Measurements from ENCODE around the gene DNMT3L.

Gene DNMT3L

GRCh38 chr21:44304011-44304616 lies 42.4 kb upstream of the DNMT3L start:
- TF ChIP-seq EGR1 (IDR thresholded peaks at IDR 0.05) (no peak), TCF12 (IDR thresholded peaks at IDR 0.05; ENCODE audit: low read depth) (no peak), EP300 (IDR thresholded peaks at IDR 0.05; ENCODE audit: borderline replicate concordance) (no peak), ZBTB7A (IDR thresholded peaks at IDR 0.05; ENCODE audit: low read depth) (no peak), YY1 (IDR thresholded peaks at IDR 0.05; ENCODE audit: low read depth) (no peak), RAD21 (IDR thresholded peaks at IDR 0.05; ENCODE audit: low read depth) (no peak), CREB1 (IDR thresholded peaks at IDR 0.05; ENCODE audit: low read depth) (no peak), TEAD4 (IDR thresholded peaks at IDR 0.05) (no peak), CEBPB (IDR thresholded peaks at IDR 0.05) (no peak), NFIC (IDR thresholded peaks at IDR 0.05) (no peak), TAF1 (IDR thresholded peaks at IDR 0.05; ENCODE audit: low read depth) (no peak), FOXM1 (IDR thresholded peaks at IDR 0.05; ENCODE audit: borderline replicate concordance, low read depth) (no peak)
- TF ChIP-seq, protein P1, sequence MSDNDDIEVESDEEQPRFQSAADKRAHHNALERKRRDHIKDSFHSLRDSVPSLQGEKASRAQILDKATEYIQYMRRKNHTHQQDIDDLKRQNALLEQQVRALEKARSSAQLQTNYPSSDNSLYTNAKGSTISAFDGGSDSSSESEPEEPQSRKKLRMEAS (IDR thresholded peaks at IDR 0.05): no peak
- TF ChIP-seq, protein P2, sequence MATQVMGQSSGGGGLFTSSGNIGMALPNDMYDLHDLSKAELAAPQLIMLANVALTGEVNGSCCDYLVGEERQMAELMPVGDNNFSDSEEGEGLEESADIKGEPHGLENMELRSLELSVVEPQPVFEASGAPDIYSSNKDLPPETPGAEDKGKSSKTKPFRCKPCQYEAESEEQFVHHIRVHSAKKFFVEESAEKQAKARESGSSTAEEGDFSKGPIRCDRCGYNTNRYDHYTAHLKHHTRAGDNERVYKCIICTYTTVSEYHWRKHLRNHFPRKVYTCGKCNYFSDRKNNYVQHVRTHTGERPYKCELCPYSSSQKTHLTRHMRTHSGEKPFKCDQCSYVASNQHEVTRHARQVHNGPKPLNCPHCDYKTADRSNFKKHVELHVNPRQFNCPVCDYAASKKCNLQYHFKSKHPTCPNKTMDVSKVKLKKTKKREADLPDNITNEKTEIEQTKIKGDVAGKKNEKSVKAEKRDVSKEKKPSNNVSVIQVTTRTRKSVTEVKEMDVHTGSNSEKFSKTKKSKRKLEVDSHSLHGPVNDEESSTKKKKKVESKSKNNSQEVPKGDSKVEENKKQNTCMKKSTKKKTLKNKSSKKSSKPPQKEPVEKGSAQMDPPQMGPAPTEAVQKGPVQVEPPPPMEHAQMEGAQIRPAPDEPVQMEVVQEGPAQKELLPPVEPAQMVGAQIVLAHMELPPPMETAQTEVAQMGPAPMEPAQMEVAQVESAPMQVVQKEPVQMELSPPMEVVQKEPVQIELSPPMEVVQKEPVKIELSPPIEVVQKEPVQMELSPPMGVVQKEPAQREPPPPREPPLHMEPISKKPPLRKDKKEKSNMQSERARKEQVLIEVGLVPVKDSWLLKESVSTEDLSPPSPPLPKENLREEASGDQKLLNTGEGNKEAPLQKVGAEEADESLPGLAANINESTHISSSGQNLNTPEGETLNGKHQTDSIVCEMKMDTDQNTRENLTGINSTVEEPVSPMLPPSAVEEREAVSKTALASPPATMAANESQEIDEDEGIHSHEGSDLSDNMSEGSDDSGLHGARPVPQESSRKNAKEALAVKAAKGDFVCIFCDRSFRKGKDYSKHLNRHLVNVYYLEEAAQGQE (IDR thresholded peaks at IDR 0.05; ENCODE audit: low read depth): no peak
- TF ChIP-seq, protein P3, sequence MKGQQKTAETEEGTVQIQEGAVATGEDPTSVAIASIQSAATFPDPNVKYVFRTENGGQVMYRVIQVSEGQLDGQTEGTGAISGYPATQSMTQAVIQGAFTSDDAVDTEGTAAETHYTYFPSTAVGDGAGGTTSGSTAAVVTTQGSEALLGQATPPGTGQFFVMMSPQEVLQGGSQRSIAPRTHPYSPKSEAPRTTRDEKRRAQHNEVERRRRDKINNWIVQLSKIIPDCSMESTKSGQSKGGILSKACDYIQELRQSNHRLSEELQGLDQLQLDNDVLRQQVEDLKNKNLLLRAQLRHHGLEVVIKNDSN (IDR thresholded peaks at IDR 0.05): no peak

GRCh38 chr21:44303490-44303981 lies 41.8 kb upstream of the DNMT3L start:
- TF ChIP-seq YY1 (IDR thresholded peaks at IDR 0.05; ENCODE audit: low read depth) (no peak), CEBPB (IDR thresholded peaks at IDR 0.05) (no peak), RAD21 (IDR thresholded peaks at IDR 0.05; ENCODE audit: low read depth) (no peak), TEAD4 (IDR thresholded peaks at IDR 0.05) (no peak), CREB1 (IDR thresholded peaks at IDR 0.05; ENCODE audit: low read depth) (no peak), NFIC (IDR thresholded peaks at IDR 0.05) (no peak), ZBTB7A (IDR thresholded peaks at IDR 0.05; ENCODE audit: low read depth) (no peak), TCF12 (IDR thresholded peaks at IDR 0.05; ENCODE audit: low read depth) (no peak), FOXM1 (IDR thresholded peaks at IDR 0.05; ENCODE audit: borderline replicate concordance, low read depth) (no peak), EP300 (IDR thresholded peaks at IDR 0.05; ENCODE audit: borderline replicate concordance) (no peak)
- TF ChIP-seq, protein P2 (IDR thresholded peaks at IDR 0.05; ENCODE audit: low read depth): no peak
- TF ChIP-seq, protein P1 (IDR thresholded peaks at IDR 0.05): no peak

DNA sequence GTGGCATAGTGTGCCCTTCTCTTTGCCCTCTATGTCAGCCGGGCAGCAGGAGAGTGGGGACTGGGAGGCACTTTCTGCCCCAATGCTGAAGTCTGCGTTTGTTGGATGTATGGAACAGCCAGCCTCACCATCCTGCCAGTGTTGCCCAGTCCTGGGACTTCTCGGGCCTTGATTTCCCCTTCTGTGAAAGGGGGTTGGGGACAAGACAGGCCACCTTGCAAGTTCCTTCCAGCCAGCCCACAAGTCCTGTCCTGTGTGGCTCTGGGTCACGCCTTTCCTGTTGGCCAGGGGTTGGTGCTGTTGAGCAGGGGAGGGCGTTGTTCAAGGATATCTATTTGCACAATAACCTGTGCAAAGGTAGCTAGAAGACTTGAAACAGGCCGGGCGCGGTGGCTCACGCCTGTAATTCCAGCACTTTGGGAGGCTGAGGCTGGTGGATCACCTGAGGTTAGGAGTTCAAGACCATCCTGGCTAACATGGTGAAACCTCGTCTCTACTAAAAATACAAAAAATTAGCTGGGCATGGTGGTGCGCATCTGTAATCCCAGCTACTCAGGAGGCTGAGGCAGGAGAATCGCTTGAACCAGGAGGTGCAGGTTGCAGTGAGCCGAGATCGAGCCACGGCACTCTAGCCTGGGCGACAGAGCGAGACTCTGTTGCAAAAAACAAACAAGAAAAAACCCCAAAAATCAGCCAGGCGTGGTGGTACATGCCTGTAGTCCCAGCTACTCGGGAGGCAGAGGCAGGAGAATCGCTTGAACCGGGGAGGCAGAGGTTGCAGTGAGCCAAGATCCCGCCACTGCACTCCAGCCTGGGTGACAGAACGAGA lies 41.1 kb upstream of the DNMT3L start:
- peak; percentile 36 for TF ChIP-seq RAD21 (IDR thresholded peaks at IDR 0.05; ENCODE audit: low read depth)

GRCh38 chr21:44301961-44302406 lies 40.3 kb upstream of the DNMT3L start:
- TF ChIP-seq, protein P1 (IDR thresholded peaks at IDR 0.05): no peak
- TF ChIP-seq EP300 (IDR thresholded peaks at IDR 0.05; ENCODE audit: borderline replicate concordance) (no peak), ZBTB7A (IDR thresholded peaks at IDR 0.05; ENCODE audit: low read depth) (no peak), CREB1 (IDR thresholded peaks at IDR 0.05; ENCODE audit: low read depth) (no peak), CEBPB (IDR thresholded peaks at IDR 0.05) (no peak)

DNA sequence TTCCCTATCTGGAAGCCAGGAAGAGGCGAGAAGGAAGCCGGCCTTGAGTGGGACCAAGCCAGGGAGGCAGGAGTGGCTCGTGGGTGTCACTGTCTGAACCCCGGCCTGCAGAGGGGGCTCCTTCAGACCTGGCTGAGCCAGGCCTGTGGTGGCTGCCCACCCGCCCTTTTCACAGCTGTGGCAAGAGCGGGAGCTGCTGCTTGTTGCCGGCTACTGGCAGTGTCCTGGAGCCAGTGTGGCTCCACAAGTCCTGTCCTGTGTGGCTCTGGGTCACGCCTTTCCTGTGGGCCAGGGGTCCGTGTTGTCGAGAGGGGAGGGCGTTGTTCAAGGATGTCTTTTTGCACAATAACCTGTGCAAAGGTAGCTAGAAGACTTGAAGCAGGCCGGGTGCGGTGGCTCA lies 39.4 kb upstream of the DNMT3L start:
- TF ChIP-seq EP300 (IDR thresholded peaks at IDR 0.05; ENCODE audit: borderline replicate concordance) (no peak), CREB1 (IDR thresholded peaks at IDR 0.05; ENCODE audit: low read depth) (no peak)

DNA sequence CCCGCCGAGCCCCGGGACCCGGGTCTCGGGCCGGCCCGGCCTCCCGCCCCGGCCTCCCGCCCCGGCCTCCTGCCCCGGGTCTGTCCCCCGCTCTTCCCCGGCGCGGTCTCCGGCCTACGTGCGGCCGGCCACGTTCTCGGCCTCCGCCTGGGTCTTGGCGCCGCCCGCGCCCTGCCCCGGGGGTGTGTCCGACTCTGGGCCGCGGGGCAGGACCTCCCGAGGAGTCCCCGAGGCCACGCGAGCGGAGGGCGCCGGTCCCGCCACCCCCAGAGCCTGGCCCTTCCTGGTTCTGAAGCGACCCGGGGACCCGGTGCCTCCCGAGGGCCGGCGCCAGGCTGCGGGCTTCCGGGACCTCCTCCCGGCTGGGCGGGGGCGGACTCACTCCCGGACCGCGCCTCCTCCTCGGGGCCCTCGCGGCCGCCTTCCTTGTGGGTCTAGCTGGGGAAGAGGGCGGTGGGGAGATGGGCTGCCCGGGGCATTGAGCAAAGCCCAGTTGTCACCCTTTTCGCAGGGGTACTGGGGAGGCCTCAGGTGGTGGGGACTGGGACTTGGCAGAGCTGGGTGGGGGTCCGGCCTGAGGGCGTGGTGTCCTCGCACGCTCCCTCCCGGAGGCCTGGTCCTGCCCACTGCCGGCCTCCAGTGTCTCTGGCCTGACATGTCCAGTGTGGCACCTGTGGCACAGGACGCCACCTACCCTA lies 38.7 kb upstream of the DNMT3L start:
- TF ChIP-seq EGR1 (IDR thresholded peaks at IDR 0.05) (peak; percentile 68), ZBTB7A (IDR thresholded peaks at IDR 0.05; ENCODE audit: low read depth) (peak; percentile 40; the same call in 1 of the 2 replicates)
- TF ChIP-seq, protein P2 (IDR thresholded peaks at IDR 0.05; ENCODE audit: low read depth): no peak
